SK-N-SH (cell line): Measurements from ENCODE around the gene NOL4L. TPM values are rescaled to one million over a fixed set of nuclear protein-coding genes. Genes with fewer than 3 reads are reported as not detected.

ENCODE experiments used
- CTCF ChIA-PET: fragments of 300-600, 350-600 bp; formaldehyde crosslinking; extraction: SDS; loops from one replicate; lab custom pipeline; 2021; lab: Yijun Ruan, JAX
- POLR2A ChIA-PET: fragments of 350-600 bp; sonication (Branson Sonifier 250); formaldehyde crosslinking; extraction: SDS; loops from one replicate; lab custom pipeline; 2020; ENCODE audit warnings: antibody characterized with exemption, inconsistent platforms; lab: Yijun Ruan, JAX
- DNase-seq: peaks from one replicate; pipeline ENCODE4 v3.0.0; 2012
- H2AFZ ChIP-seq: fragments of 200-600 bp; sonication (generic); 2 replicates; pipeline ENCODE4 v1.8.1; 2016; ENCODE audit warnings: antibody characterized with exemption, mild to moderate bottlenecking, low read depth
- H3F3A ChIP-seq: fragments of 200-600 bp; sonication (generic); replicated peaks from 2 replicates; pipeline ENCODE3; 2016; ENCODE audit warnings: antibody characterized with exemption, mild to moderate bottlenecking; ENCODE audit not compliant: insufficient read depth
- H3K27ac ChIP-seq, 2 experiments: fragments of 200-500 bp in 1 of 2; fragments of 200-600 bp in 1 of 2; sonication (Bioruptor generic) in 1 of 2; sonication (generic), shearing (Covaris generic) in 1 of 2; 2 replicates each; pipeline versions ENCODE4 v1.5.1 to v1.6.1; 2014 to 2016; ENCODE audit warnings: low read depth in 2 of 2, inconsistent platforms in 1 of 2, low read length in 1 of 2, mild to moderate bottlenecking in 1 of 2, mixed read lengths in 1 of 2
- H3K27me3 ChIP-seq: fragments of 200-600 bp; sonication (generic), shearing (Covaris generic); 2 replicates; pipeline ENCODE4 v1.6.1; 2016; ENCODE audit warnings: mixed run types; ENCODE audit not compliant: insufficient read depth
- H3K36me3 ChIP-seq, 2 experiments: fragments of 200-500 bp in 1 of 2; fragments of 200-600 bp in 1 of 2; sonication (Bioruptor generic) in 1 of 2; sonication (generic) in 1 of 2; replicated peaks in 1 of 2; 2 replicates each; pipeline versions ENCODE3 to v1.5.1; 2014 to 2016; ENCODE audit warnings: low read length in 1 of 2, mild to moderate bottlenecking in 1 of 2; ENCODE audit not compliant: insufficient read depth in 2 of 2, control insufficient read depth in 1 of 2
- H3K4me1 ChIP-seq, 2 experiments: fragments of 200-500 bp in 1 of 2; fragments of 200-600 bp in 1 of 2; sonication (Bioruptor generic) in 1 of 2; sonication (generic), shearing (Covaris generic) in 1 of 2; 2 replicates each; pipeline versions ENCODE4 v1.5.1 to v1.6.1; 2014 to 2016; ENCODE audit warnings: low read depth in 1 of 2, low read length in 1 of 2, mixed run types in 1 of 2; ENCODE audit not compliant: insufficient read depth in 2 of 2, control insufficient read depth in 1 of 2
- H3K4me2 ChIP-seq: fragments of 200-600 bp; sonication (generic), shearing (Covaris generic); 2 replicates; pipeline ENCODE4 v1.6.1; 2017; ENCODE audit warnings: mixed run types
- H3K4me3 ChIP-seq, 2 experiments: fragments of 200-500 bp in 1 of 2; fragments of 200-600 bp in 1 of 2; sonication (Bioruptor generic) in 1 of 2; sonication (generic), shearing (Covaris generic) in 1 of 2; 2 replicates each; pipeline versions ENCODE4 v1.5.1 to v1.8.1; 2014 to 2016; ENCODE audit warnings: low read depth in 2 of 2, inconsistent platforms in 1 of 2, low read length in 1 of 2, mild to moderate bottlenecking in 1 of 2, mixed read lengths in 1 of 2, moderate library complexity in 1 of 2
- H3K79me2 ChIP-seq: fragments of 200-600 bp; sonication (generic); 2 replicates; pipeline ENCODE4 v1.8.1; 2017; ENCODE audit warnings: mild to moderate bottlenecking; ENCODE audit not compliant: insufficient read depth
- H3K9ac ChIP-seq: fragments of 200-600 bp; sonication (generic); 2 replicates; pipeline ENCODE4 v1.6.1; 2017; ENCODE audit warnings: mixed run types
- H3K9me2 ChIP-seq: fragments of 200-600 bp; sonication (generic); 2 replicates; pipeline ENCODE4 v1.6.1; 2017; ENCODE audit warnings: mixed run types
- H3K9me3 ChIP-seq: fragments of 200-600 bp; sonication (generic); 2 replicates; pipeline ENCODE4 v1.6.1; 2017; ENCODE audit warnings: mixed run types, mild to moderate bottlenecking, moderate library complexity
- H4K20me1 ChIP-seq: fragments of 200-600 bp; sonication (generic); 2 replicates; pipeline ENCODE4 v1.6.1; 2017; ENCODE audit warnings: mild to moderate bottlenecking, mixed run types; ENCODE audit not compliant: insufficient read depth
- CTCF ChIP-seq: fragments of 200-600 bp; sonication (generic); IDR thresholded peaks from 2 replicates; pipeline ENCODE4 v1.6.1; 2017; ENCODE audit warnings: antibody characterized with exemption, mild to moderate bottlenecking, moderate library complexity
- FOXM1 ChIP-seq: IDR thresholded peaks from 2 replicates; pipeline ENCODE4 v1.4.0; 2012; ENCODE audit warnings: low read depth, mild to moderate bottlenecking
- GATA2 ChIP-seq: sonication (generic); formaldehyde crosslinking; IDR thresholded peaks from 2 replicates; pipeline ENCODE4 v1.5.0; 2020; ENCODE audit warnings: mild to moderate bottlenecking, missing genetic modification reagents
- MXI1 ChIP-seq: IDR thresholded peaks from 2 replicates; pipeline ENCODE4 v1.6.1; 2012; ENCODE audit warnings: mild to moderate bottlenecking, low read depth, low read length, improper control_type of control experiment
- NRF1 ChIP-seq: IDR thresholded peaks from 2 replicates; pipeline ENCODE4 v1.6.1; 2012; ENCODE audit warnings: low read depth, mild to moderate bottlenecking, low read length
- POLR2AphosphoS5 ChIP-seq: IDR thresholded peaks from 2 replicates; pipeline ENCODE4 v1.6.1; 2012; ENCODE audit warnings: low read depth, low read length
- RCOR1 ChIP-seq: fragments of 150-350 bp; IDR thresholded peaks from 2 replicates; pipeline ENCODE4 v1.6.1; 2017; ENCODE audit warnings: antibody characterized with exemption, low read length
- REST ChIP-seq: IDR thresholded peaks from 2 replicates; pipeline ENCODE4 v1.6.1; 2012; ENCODE audit warnings: mild to moderate bottlenecking, low read depth, low read length, moderate library complexity
- RXRA ChIP-seq: IDR thresholded peaks from 2 replicates; pipeline ENCODE4 v1.4.0; 2012; ENCODE audit warnings: low read depth, mild to moderate bottlenecking, borderline replicate concordance
- SIN3A ChIP-seq: IDR thresholded peaks from 2 replicates; pipeline ENCODE4 v1.6.1; 2012; ENCODE audit warnings: low read depth, mild to moderate bottlenecking, low read length, moderate library complexity, borderline replicate concordance
- SMC3 ChIP-seq: IDR thresholded peaks from 2 replicates; pipeline ENCODE4 v1.6.1; 2012; ENCODE audit warnings: low read depth, low read length, improper control_type of control experiment
- TCF12 ChIP-seq: IDR thresholded peaks from 2 replicates; pipeline ENCODE4 v1.4.0; 2012
- USF1 ChIP-seq: IDR thresholded peaks from 2 replicates; pipeline ENCODE4 v1.4.0; 2012; ENCODE audit warnings: low read depth, borderline replicate concordance
- USF2 ChIP-seq: fragments of 150-350 bp; IDR thresholded peaks from 2 replicates; pipeline ENCODE4 v1.6.1; 2017; ENCODE audit warnings: antibody characterized with exemption, low read length, low read depth, borderline replicate concordance
- ZBTB33 ChIP-seq: IDR thresholded peaks from 2 replicates; pipeline ENCODE4 v1.4.0; 2012; ENCODE audit warnings: low read depth, borderline replicate concordance
- WGBS: methylation state at CpG from one replicate; pipeline ENCODE4 v1.1.6; 2017; ENCODE audit warnings: low lambda C conversion rate; 5-methylcytosine and 5-hydroxymethylcytosine counted together
- polyA plus RNA-seq, 3 experiments: library from polyadenylated mRNA; depleted of rRNA; stranded (reverse); fragments of >200 nt; gene quantifications; 2 replicates each; pipeline ENCODE4 v1.2.3, GENCODE V29; 2012

Gene NOL4L
- polyA plus RNA-seq, 1 of the 3 experiments (the other 2 are of a cell fraction) = 14.3 TPM

- Histone ChIP-seq H3K9me3 (no peaks in the 10 kb centered on the region), H3K36me3 (no peaks in the 10 kb centered on the region), H3K4me1 (no peaks in the 10 kb centered on the region; a peak in 1 of 4 replicates), H3K27ac (no peak overlapping the region), H4K20me1 (no peaks in the 10 kb centered on the region)
- no peak for DNase-seq
- CTCF ChIA-PET = interaction anchor here (1.1 kb wide), 1 partner anchor 105 kb away, joined by 4 read pairs; no protein-coding TSS in a partner anchor
- 20% methylated on average over 1 of the region's 1 CpG for WGBS
- TF ChIP-seq SMC3 (no peak), USF2 (no peak), REST (no peak), SIN3A (no peak), GATA2 (CRISPR knock-in tag) (no peak), RCOR1 (no peak), MXI1 (no peak), TCF12 (no peak), FOXM1 (no peak), RXRA (no peak), POLR2AphosphoS5 (no peak), USF1 (no peak), CTCF (no peak), NRF1 (no peak), ZBTB33 (no peak)
- TF ChIP-seq, all 33 proteins: peak for 0
- no peak overlapping the region for H2AFZ ChIP-seq
- POLR2A ChIA-PET = no interaction called here
- H3K4me2 ChIP-seq = no peak overlapping the region
- H3K9me2 ChIP-seq = no peaks in the 10 kb centered on the region
- no peaks in the 10 kb centered on the region for H3K27me3 ChIP-seq
- no peaks in the 10 kb centered on the region for H3K79me2 ChIP-seq
- no peak overlapping the region for H3K4me3 ChIP-seq
- H3K9ac ChIP-seq = no peak overlapping the region
- no peaks in the 10 kb centered on the region for H3F3A ChIP-seq
Observed at GRCh38 chr20:32547753-32548034, 37.4 kb downstream of the NOL4L start.
